ENCODE measurements around the gene DZIP3. TPM values are rescaled to one million over a fixed set of nuclear protein-coding genes. Genes with fewer than 3 reads are reported as not detected.

DZIP3 gene
- total RNA-seq, 2 donors from 2014 or later = 14.3 to 15.1 TPM

- H3K27ac Mint-ChIP-seq = no peak overlapping the region
- H3K27me3 Mint-ChIP-seq = no peaks in the 10 kb centered on the region
- H3K36me3 Mint-ChIP-seq (ENCODE audit: low read depth) = no peaks in the 10 kb centered on the region
- no peak overlapping the region for H3K4me3 Mint-ChIP-seq
- DNase-seq (no peak), ATAC-seq (peak; percentile 55)
- peaks cover 2% of the 10 kb centered on the region for H3K4me1 Mint-ChIP-seq
- H3K9me3 ChIP-seq (ENCODE audit: control insufficient read depth, low read length, poor library complexity, severe bottlenecking) = no peaks in the 10 kb centered on the region
Observed at GRCh38 chr3:108728934-108729333, 139.4 kb downstream of the DZIP3 start.

DNA sequence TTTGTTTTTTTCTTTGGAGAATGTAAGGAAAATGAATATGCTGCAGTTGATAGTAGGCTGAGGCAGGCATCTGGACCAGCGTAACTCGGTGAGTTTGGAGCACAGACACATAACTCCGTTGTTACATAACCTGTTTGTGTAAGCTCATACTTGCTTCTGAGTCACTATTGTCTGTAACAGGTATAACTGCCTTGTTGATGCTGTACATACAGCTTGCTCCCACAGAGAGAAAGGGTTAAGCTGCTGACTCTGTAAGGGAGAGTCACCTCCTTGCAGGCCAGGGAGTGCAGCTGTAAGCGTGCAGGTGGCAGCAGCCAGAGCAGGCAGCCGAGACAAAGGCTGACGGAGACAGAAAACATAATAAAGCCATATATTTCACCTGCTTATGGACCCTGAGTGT lies 147.3 kb downstream of the DZIP3 start:
- H3K4me3 Mint-ChIP-seq = no peak overlapping the region
- no peak overlapping the region for H3K27ac Mint-ChIP-seq
- H3K9me3 ChIP-seq (ENCODE audit: control insufficient read depth, low read length, poor library complexity, severe bottlenecking) = no peaks in the 10 kb centered on the region
- H3K36me3 Mint-ChIP-seq (ENCODE audit: low read depth) = peaks cover 3% of the 10 kb centered on the region
- no peak for DNase-seq
- no peaks in the 10 kb centered on the region for H3K27me3 Mint-ChIP-seq
- no peaks in the 10 kb centered on the region for H3K4me1 Mint-ChIP-seq
- ATAC-seq = no peak

DNA sequence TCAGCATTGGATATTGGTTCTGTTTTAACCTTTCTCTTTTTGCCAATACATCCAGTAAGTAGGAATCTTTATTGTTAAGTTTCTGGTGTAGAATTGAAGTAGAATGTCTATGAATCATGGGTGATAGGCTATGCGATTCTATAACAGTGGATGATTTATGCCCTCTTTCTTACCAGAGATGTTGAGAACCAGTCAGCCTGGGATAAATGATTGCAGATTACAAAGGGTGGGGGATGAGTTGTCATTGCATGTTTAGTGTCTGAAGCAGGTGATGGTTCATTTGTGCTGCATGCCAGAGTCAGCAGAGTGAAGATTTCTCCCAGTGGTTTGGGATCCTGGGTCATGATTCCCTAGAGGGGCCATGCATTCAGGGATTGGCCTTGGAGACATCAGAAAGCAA lies 153.4 kb downstream of the DZIP3 start:
- ATAC-seq (no peak), DNase-seq (no peak)
- H3K36me3 Mint-ChIP-seq (ENCODE audit: low read depth) = peaks cover 2% of the 10 kb centered on the region
- no peak overlapping the region for H3K4me3 Mint-ChIP-seq
- no peak overlapping the region for H3K27ac Mint-ChIP-seq
- H3K9me3 ChIP-seq (ENCODE audit: control insufficient read depth, low read length, poor library complexity, severe bottlenecking) = no peaks in the 10 kb centered on the region
- no peaks in the 10 kb centered on the region for H3K4me1 Mint-ChIP-seq
- no peaks in the 10 kb centered on the region for H3K27me3 Mint-ChIP-seq

Other genes with a start within 250 kb of the DZIP3 start
- not detected for gene MYH15, start 79.1 kb upstream of the DZIP3 start, total RNA-seq
- 1 to 10 TPM; 4.1 to 6.8 TPM for gene CIP2A, start 284 bp upstream of the DZIP3 start, total RNA-seq
- gene RETNLB, start 167.7 kb downstream of the DZIP3 start, total RNA-seq = not detected
- 100 to 1,000 TPM in 1 of 2 donors, 10 to 100 TPM in 1; 87.0 to 100 TPM for gene TRAT1, start 233.1 kb downstream of the DZIP3 start, total RNA-seq

All from T-helper 17 cell (primary cell).